ENCODE measurements around the gene INPP5K. TPM values are rescaled to one million over a fixed set of nuclear protein-coding genes. Genes with fewer than 3 reads are reported as not detected.

INPP5K gene
- total and polyA plus RNA-seq, 2 donors (not counting 1 experiment from before 2014, with no cell fraction given): 53.8 to 77.9 TPM

GRCh38 chr17:1555651-1556471 is 39.4 kb upstream of the INPP5K start:
- ATAC-seq (ENCODE audit: low read depth) (peak; percentile 80), DNase-seq (peak; percentile 76)
- H4K20me1 ChIP-seq (ENCODE audit: control insufficient read depth, insufficient read depth, low read length, poor library complexity, severe bottlenecking): peaks cover 30% of the 10 kb centered on the region
- no peaks in the 10 kb centered on the region for H3K9me3 Mint-ChIP-seq (ENCODE audit: insufficient read depth)
- H3K36me3 ChIP-seq (replicated peaks in 1 of 2; ENCODE audit: control extremely low read depth in 1 of 2, control insufficient read depth in 1 of 2, extremely low read depth in 1 of 2, insufficient read depth in 2 of 2, low read length in 1 of 2): peaks cover 0 to 26% of the 10 kb centered on the region in 2 experiments
- no peaks in the 10 kb centered on the region for H3K9me3 ChIP-seq (ENCODE audit: control extremely low read depth in 1 of 3, control insufficient read depth in 2 of 3, insufficient read depth in 1 of 3, low read length in 2 of 3)
- H3K9ac ChIP-seq (ENCODE audit: low read length): peak overlapping the region; percentile 17
- H3K27ac ChIP-seq (ENCODE audit: low read length in 2 of 2): peak overlapping the region; percentile 9 to 74
- H3K79me2 ChIP-seq (ENCODE audit: control insufficient read depth, insufficient read depth, low read length): peaks cover 71% of the 10 kb centered on the region
- peak overlapping the region in 2 of 5 experiments; percentile 8 to 19 for H3K4me3 ChIP-seq (ENCODE audit: control extremely low read depth in 1 of 5, extremely low read depth in 1 of 5, insufficient read depth in 1 of 5, low read depth in 2 of 5, low read length in 4 of 5)
- intact Hi-C loops (cut with micrococcal nuclease): no loop called here
- ChIA-PET CTCF (interaction anchor here (1.3 to 1.4 kb wide), 2 partner anchors 19 to 40 kb away, joined by 3 to 7 read pairs; partner anchors contain the start of gene INPP5K), POLR2A (no interaction called here)
- peaks cover 46% of the 10 kb centered on the region for H3K4me1 Mint-ChIP-seq
- peak overlapping the region; percentile 65 for H3K4me2 ChIP-seq (replicated peaks; ENCODE audit: low read depth, low read length, poor library complexity, severe bottlenecking)
- no peaks in the 10 kb centered on the region for H3K27me3 Mint-ChIP-seq
- WGBS (ENCODE audit: insufficient coverage): 19% methylated on average over 15 of the region's 15 CpGs
- H3K4me3 Mint-ChIP-seq: peak overlapping the region; percentile 81
- peaks cover 25 to 27% of the 10 kb centered on the region in 2 donors for H3K4me1 ChIP-seq (ENCODE audit: control insufficient read depth in 2 of 2, insufficient read depth in 2 of 2, low read length in 2 of 2)
- H2AFZ ChIP-seq (ENCODE audit: insufficient read depth, low read depth, low read length, poor library complexity, severe bottlenecking): no peak overlapping the region
- H3K27ac Mint-ChIP-seq: peak overlapping the region; percentile 86
- no peak for TF ChIP-seq CTCF (IDR thresholded peaks at IDR 0.05)
- TF ChIP-seq EZH2 (IDR thresholded peaks at IDR 0.05; ENCODE audit: borderline replicate concordance, insufficient read depth, low read depth, low read length, poor library complexity, severe bottlenecking): no peak
- H3K27me3 ChIP-seq (replicated peaks in 1 of 4; ENCODE audit: control extremely low read depth in 1 of 4, control insufficient read depth in 3 of 4, insufficient read depth in 4 of 4, low read length in 3 of 4): no peaks in the 10 kb centered on the region

Data from B cell (primary cell).